NCI-H146 treated with DMSO at 0.1 percent for 48 hours (cell line): ENCODE measurements around the gene AP3S1.
"Not testable (repeated sequence)": the region's sequence is repeated elsewhere in the genome, so short reads cannot be mapped to it uniquely, and the experiment has no call there.

Experiments
- DNase-seq: peaks from one replicate; lab custom pipeline; 2025; ENCODE audit not compliant: unreplicated experiment; lab: John Stamatoyannopoulos, UW

The AP3S1 gene

DNA sequence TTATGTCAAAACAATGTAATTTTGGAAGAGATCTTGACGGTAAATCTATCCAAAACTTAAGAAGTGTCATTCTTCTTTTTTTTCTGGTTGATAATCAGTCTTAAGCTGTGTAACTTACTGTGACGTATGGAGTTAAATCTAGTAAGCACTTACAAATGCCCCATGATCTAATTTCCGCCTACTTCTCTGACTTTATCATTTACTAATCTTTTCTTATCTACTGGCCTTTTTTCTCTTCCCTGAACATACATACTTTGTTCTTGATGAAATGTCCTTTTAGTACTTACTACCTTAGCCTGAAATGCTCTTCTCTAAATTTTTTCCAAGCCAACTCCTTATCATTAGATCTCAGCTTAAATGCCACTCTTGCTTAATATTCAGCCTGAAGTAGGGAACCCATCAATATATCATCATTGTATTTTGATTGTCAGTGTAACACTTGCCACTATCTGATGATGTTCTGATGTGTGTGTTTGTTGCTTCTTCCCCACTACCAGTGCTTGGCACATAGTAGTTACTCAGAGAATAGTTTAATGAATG is 27.6 kb downstream of the AP3S1 start:
- DNase-seq: no peak

DNA sequence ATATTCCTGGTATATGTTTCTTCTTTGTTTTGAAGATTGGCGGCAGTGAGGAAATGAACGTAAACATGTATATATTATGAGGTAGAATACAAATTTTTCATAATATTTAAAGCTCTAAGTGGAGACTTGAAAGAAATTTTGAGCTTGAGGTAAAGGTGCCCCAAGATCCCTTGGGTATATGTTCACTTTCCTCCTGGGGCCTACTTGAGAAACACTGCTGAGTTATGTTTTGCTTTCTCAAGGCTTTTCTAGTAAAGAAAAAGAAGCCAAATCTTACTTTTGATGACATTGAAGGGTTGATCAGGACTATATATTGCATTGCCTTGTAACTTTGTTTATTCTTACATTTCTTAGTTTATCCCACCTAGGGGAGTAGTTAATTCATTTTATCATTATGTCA is 30.7 kb downstream of the AP3S1 start:
- no peak for DNase-seq

DNA sequence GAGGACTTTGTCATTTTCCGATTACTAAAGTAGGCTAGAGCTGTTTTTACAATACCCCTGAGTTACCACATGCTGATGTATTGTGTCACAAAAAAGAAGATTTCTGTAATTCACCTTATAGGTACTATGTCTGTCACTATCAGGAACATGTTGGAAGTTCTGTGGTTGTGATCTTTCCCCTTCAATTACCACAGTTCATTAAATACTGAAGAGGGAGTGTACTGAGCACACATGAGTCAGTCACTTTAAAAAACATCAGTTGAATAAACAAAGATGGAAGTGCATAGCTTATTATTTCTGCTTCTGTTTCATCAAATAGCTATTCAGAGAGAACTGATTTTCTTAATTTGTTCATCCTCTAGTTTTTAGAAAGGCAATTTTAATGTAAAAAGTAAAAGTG is 31.7 kb downstream of the AP3S1 start:
- no peak for DNase-seq

DNA sequence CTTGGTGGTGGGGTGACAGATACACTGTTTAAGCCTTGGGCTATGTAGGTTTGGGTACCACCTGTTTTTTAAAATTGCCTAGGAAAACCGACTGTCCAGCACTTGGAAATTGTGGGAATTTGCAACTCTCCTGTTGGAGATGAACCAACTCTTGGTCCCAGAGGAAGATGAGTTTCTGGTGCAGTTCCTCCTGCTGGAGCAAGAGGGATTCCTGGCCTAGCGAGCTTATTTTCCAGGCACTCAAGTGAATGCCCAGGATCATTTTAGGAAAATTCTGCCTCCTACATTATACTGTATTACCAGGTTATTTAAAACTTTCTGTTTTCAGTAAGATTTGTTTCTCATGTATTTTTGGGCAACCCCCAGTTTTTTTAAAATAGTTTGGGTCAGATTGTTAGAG is 33.7 kb downstream of the AP3S1 start:
- DNase-seq: no peak

DNA sequence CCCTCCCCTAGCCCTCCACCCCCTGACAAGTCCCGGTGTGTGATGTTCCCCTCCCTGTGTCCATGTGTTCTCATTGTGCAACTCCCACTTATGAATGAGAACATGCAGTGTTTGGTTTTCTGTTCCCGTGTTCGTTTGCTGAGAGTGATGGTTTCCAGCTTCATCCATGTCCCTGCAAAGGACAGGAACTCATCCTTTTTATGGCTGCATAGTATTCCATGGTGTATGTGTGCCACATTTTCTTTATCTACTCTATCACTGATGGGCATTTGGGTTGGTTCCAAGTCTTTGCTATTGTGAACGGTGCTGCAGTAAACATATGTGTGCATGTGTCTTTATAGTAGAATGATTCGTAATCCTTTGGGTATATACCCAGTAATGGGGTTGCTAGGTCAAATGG is 35.6 kb downstream of the AP3S1 start:
- not testable (repeated sequence) for DNase-seq

DNA sequence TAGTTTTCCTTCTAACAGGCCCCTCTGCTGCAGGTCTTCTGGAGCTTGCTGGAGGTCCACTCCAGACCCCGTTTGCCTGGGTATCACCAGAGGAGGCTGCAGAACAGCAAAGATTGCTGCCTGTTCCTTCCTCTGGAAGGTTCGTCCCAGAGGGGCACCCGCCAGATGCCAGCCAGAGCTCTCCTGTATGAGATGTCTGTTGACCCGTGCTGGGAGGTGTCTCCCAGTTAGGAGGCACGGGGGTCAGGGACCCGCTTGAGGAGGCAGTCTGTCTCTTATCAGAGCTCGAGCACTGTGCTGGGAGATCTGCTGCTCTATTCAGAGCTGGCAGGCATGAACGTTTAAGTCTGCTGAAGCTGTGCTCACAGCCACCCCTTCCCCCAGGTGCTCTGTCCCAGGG is 40.7 kb downstream of the AP3S1 start:
- DNase-seq: not testable (repeated sequence)

DNA sequence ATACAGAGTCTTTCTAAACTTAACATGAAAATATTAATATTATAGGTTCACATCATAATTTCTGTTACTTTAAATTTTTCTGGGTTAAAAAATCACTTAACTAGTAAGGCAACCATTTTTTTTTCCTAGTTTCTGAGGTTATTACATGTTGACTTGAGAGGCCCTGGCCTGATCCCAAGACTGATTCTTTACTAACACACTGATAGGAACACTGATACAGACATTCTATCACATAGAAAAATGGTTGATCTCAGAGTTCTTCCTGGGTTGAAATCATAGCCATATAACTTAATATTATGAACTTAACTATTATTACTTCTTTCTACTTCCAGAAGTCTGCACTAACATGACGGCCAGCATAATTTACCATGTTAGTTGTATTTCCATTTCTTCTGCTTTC is 43.0 kb downstream of the AP3S1 start:
- no peak for DNase-seq

DNA sequence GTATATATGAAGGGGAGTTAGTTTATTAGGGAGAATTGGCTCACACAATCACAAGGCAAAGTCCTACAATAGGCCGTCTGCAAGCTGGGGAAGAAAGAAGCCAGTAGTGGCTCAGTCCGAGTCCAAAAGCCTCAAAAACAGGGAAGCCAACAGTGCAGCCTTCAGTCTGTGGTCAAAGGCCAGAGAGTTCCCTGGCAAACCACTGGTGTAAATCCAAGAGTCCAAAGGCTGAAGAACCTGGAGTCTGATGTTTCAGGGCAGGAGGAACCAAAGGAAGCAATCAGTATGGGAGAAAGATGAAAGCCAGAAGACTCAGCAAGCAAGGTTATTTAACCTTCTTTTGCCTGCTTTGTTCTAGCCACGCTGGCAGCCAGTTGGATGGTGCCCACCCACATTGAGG is 43.5 kb downstream of the AP3S1 start:
- DNase-seq: not testable (repeated sequence)

DNA sequence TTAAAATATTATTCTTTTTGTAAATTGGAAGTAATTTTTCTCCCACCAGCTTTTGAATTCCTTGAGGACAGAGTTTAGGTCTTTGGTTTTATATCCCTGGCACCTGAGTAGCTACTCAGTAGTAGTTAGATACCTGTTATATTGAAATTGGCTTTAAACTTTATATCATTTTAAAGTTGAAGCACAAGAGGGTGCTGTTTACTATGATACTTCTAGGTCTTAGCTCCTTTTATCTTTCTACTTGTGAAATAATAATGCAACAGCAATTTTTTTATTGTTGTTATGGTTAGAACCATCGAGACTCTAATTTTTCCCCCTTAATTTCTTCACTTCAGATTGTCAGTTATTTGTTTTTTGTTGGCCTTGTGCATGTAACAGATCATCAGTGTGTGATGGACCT is 46.3 kb downstream of the AP3S1 start:
- no peak for DNase-seq

DNA sequence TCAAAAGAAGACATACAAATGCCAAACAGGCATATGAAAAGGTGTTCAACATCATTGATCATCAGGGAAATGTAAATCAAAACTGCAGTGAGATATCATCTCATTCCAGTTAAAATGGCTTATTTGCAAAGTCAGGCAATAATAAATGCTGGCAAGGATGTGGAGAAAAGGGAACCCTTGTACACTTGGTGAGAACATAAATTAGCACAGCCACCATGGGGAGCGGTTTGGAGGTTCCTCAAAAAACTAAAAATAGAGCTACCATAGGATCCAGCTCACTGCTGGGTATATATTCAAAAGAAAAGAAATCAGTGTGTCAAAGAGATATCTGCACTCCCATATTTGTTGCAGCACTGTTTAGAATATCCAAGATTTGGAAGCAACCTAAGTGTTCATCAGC is 50.3 kb downstream of the AP3S1 start:
- DNase-seq: no peak

DNA sequence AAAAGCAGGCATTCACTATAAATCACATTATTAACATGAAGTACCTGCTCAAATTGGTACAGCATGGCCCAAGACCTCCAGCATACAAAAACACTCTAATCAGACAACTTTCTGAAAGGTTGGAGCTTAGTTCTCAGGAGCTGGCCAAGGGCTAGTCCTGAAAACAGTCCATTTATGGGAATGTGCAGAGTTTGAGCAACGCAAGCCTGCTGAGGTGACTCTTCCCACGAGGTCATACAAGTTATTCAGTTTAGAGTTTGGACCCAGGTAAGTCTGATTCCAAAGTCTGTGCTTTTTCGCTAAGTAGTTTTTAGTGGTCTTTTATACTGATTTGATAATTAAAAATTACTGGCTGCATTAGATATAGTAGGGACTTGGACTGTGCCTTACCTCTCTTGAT is 52.6 kb downstream of the AP3S1 start:
- DNase-seq: no peak

DNA sequence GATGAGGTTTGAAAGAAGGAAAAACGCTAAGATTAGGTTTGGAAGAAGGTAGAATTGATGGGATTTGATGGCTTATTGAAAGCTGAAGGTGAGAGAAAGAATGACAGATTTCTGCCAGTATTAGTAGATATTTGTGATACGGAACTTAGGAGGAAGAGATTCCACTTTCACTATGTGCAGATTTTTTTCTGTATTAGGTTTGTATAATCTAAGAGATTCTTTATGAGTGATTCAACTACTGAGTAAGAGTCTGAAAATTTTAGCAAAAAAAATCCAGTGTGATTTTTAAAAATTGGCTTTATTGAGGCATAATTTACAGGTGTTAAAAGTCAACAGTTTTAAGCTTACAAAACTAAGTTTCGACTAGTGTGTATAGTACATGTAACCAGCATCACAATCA is 54.1 kb downstream of the AP3S1 start:
- DNase-seq: no peak

DNA sequence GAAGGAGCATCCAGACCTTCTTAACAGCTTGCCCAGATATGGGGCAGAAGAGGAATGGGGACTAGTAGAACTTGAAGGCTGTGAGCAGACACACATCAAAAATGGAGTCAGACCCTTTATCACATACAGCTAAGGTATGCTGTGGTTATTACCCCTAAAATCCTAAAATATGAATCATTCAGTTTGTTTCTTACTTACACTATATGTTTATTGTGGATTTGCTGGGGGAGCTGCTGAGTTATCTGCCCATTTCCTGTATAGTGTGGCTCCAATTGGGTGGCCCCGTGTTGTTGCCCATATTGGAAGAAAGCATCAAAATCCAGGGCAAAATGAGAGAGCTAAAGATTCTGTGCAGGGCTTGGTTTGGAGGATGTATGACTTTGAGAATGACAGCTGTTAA is 56.9 kb downstream of the AP3S1 start:
- DNase-seq: no peak

DNA sequence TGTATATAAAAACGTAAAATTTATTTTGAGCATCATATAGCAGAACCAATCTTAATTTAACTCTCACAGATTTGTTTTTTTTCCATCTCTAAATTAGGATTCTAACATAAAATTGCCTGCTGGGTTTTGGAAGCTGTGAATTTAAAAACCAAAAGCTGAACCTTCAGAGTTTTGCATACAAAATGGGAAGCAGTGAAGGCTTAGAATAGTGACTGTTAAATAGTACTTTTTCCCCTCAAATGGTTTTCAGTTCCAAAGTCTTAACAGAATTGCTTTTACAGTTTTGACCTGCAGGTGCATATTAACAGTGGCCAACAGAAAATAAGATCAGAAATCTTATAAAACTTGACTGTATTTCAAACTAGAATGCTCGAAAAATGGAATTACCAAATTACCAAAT is 65.4 kb downstream of the AP3S1 start:
- DNase-seq: no peak

DNA sequence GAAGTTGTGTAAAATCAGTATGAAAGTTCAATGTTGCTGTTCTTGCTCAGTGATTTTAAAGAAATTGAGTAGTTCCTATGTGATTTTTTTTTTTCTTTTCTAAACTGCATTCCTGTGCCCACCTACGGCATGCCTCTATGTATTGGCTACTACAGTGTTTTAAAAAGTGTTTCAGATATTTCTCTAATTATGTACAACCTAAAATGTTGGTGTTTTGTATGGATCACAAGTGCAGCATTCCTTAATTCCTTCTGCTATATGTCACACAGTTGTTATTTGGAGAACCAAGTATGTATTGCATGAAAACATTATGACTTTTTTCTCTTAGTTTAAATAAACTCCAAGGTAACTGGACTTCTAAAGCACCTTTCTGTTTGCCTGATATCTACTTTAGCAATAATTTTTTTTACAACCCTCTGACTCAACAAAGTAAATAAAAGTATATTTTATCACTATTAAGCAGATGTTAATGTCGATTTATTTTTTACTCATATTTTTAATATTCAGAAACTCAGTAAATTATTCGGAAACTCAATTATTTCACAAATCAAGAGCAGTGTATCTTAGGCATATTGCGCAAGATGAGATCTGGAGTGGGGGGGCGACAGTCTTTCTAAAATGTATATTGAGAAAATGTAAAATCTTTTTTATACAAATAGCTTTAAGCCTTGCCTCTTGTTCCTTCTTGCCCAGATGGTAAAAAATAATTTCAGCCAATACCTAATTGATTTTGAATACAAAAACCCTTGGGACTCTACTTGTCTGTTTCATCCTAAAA is 72.1 kb downstream of the AP3S1 start:
- not testable (repeated sequence) for DNase-seq

DNA sequence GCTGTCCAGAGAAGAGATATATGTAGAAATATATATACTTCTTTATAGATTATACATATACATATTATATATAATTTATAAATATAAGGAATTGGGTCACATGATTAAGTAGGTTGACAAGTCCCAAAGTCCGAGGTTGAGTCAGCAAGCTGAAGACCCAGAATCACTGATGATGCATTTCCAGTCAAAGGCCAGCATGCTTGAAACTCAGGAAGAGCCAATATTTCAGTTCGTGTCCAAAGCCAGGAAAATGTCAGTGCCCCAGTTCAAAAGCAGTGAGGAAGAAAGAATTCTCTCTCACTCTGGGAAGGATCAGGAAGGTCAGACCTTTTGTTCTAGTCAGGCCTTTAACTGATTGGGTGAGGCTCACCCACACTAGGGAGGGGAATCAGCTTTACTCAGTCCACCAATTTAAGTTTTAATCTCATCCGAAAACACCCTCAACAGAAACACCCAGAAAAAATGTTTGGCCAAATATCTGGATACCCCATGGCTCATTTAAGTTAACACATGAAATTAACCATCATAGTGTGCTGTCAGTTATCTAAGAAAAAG is 78.5 kb downstream of the AP3S1 start:
- DNase-seq: no peak

DNA sequence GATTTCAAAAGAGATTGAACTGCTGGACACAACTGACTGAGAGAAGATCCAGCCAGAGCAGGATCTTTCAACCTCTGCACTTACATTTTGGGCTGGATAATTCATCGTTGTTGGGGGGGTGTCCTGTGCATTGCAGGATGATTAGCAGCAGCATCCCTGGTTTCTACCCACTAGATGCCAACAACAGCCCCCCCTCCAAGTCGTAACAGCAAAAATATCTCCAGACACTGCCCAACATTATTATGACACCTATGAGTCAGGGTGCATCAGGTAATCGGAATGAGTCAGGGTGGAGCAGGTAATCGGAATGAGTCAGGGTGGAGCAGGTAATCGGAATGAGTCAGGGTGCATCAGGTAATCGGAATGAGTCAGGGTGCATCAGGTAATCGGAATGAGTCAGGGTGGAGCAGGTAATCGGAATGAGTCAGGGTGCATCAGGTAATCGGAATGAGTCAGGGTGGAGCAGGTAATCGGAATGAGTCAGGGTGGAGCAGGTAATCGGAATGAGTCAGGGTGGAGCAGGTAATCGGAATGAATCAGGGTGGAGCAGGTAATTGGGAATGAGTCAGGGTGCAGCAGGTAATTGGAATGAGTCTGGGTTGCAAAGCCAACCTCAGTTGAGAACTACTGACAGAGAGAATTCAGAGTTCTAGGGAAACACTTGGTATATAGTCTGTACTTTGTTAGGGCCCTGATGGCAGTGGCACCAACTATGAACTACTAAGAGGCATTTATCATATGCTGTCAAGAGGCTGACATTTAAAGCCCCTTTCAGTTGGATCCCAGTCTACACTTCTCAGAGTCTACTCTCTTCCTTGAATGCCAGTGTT is 87.1 kb downstream of the AP3S1 start:
- DNase-seq: not testable (repeated sequence)

DNA sequence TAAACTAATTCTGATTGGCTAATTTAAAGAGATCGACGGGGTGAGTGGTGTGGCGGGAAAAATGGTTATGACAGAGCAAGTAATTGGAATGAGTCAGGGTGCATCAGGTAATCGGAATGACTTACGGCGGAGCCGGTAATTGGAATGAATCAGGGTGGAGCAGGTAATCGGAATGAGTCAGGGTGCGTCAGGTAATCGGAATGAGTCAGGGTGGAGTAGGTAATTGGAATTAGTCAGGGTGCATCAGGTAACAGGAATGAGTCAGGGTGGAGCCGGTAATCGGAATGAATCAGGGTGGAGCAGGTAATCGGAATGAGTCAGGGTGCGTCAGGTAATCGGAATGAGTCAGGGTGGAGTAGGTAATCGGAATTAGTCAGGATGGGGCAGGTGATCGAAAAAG is 88.4 kb downstream of the AP3S1 start:
- not testable (repeated sequence) for DNase-seq

DNA sequence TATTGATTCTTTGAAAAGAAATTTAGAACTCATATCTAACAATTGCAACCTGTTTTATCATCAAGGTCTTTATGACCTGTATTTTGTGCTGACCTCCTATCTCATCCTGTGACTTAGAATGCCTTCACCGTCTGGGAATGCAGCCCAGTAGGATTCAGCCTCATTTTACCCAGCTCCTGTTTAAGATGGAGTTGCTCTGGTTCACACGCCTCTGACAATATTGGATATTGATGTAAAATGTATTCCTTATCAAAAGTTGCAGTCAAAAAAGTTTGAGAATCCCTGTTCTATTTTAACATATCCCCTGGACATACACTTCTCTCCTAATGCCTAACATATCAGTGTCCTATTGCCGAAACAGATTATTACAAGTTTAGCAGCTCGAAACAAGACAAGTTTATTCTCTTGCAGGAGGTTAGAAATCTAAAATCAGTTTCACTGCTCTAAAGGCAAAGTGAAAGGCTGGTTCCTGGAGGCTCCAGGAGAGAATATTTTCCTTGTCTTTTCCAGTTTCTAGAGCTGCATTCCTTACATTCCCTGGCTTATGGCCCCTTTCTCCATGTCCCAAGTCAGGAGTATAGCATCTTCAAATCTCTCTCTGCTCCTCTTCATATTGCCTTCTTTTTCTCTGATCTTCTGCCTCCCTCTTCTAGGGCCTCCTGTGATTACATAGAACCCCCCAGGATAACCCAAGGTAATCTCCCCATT is 89.0 kb downstream of the AP3S1 start:
- DNase-seq: no peak

DNA sequence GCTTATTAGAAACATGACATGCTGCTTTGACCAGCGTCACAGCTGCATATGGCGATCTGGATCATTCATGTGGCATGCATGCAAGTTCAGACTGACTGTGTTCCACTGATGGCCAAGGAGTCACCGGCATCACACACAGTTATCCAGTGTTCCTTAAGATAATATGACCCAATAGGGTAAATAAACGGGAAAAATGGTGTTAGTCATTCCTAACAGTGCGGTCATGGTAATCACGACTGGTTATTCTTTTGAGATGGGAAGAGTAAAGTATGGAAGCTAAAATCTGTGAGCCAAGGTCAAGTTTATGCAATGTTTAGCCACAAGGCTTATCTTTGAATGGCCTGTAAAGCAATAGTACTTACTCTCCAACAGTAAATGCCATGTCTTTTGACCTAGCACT is 91.3 kb downstream of the AP3S1 start:
- no peak for DNase-seq

DNA sequence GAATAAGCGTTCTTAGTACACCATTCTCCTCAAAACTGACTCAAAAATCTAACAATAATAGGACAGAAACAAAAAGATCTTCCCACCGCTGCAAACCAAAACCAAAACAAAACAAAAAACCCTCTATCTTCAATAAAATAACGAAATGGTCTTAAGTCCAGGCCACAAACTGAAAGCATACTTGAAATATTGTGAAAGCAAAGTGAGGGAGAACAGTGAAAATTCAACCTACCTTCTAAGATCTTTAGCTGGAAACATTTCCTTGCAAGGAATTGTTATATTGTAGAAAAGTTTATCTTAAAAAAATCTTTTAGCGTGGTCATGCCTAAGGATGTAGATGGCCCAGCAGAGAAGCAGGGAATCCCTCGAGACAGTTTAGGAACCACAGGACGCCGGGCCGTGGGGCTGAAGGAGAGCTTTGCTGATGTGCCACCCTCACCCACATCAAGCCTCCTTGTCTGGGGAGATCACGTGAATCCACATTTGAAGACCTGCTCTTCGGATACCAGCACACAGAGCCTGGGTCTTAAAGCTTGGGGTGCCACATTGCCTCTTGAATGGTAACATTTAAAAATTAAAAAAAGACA is 92.7 kb downstream of the AP3S1 start:
- no peak for DNase-seq
